C4-2B (cell line): ENCODE data around the gene NME2.

Source experiments
- H3K27ac ChIP-seq: fragments of 450-650 bp; 2 replicates; pipeline ENCODE4 v1.5.1; 2017
- ZFX ChIP-seq: fragments of 450-650 bp; IDR thresholded peaks from 2 replicates; pipeline ENCODE4 v1.6.1; 2017
- TF ChIP-seq, protein P1 (sequence below): fragments of 450-650 bp; conservative IDR thresholded peaks from 2 replicates; pipeline ENCODE4 v1.5.1; 2017; ENCODE audit warnings: mild to moderate bottlenecking

The NME2 gene

DNA sequence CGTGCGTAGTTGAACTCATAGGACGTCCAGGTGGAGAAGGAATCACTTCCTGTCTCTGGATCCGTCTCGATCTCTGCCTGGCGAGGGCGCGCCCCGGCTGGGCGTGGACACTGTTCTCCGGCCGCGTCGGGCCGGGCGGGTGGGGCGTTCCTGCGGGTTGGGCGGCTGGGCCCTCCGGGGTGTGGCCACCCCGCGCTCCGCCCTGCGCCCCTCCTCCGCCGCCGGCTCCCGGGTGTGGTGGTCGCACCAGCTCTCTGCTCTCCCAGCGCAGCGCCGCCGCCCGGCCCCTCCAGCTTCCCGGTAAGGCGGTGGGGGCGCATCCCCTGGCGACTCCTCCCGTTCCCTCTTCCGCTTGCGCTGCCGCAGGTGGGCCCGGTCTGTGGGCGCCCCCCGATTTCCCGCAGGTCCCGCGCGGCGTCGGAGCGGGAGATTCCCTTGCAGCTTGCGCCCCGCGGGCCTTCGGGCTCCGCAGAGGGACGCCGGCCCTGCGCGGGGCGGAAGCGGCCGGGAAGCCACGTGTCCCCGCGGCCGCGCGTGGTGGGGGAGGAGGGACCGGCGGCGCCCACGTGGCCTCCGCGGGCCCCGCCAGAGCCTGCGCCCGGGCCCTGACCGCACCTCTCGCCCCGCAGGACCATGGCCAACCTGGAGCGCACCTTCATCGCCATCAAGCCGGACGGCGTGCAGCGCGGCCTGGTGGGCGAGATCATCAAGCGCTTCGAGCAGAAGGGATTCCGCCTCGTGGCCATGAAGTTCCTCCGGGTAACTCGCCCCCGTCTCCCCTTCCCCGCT is at the start of gene NME2:
Gene NME2, plus strand, starts transcription at position 214 of the 789 bp plus-strand sequence. Its CDS starts 420 bp downstream, at position 634.
- peak within 1 kb of the TSS; percentile 96 for H3K27ac ChIP-seq

DNA sequence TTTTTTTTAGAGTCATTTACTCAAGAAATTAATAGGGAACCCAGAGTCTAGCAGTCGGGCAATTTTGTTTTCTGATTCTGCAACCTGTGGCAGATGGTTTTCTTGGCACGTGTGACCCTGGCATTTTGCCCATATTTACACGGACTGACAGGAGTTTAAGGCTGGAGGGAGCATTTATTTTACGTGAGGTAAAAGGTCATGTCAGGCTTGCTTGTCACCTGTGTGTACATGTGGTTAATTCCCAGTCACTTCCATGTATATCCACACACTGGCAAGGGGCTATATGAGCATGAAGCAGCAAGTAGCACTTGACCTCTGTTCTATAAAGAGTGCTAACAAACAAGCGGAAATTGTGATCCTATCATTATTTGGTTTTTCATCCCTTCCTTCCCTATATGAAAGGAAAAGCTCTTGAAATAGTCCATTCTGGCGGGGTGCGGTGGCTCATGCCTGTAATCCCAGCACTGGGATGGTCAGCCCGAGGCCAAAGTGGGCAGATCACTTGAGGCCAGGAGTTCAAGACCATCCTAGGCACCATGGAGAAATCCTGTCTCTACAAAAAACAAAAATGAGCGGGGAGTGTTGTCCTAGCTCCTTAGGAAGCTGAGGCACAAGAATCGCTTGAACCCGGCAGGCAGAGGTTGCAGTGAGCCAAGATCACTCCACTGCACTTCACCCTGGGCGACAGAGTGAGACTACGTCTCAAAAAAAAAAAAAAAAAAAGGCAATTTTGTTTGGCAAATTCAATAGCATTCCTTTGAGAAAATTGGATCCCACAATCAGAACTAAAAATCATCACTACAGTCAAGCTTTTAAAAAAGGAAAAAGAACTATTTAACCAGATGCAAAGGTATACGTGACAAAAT is 47.6 kb upstream of the NME2 start:
- H3K27ac ChIP-seq, result peak overlapping the region; percentile 21; the same call in 1 of the 2 replicates
- TF ChIP-seq ZFX, result no peak
- TF ChIP-seq, protein P1, sequence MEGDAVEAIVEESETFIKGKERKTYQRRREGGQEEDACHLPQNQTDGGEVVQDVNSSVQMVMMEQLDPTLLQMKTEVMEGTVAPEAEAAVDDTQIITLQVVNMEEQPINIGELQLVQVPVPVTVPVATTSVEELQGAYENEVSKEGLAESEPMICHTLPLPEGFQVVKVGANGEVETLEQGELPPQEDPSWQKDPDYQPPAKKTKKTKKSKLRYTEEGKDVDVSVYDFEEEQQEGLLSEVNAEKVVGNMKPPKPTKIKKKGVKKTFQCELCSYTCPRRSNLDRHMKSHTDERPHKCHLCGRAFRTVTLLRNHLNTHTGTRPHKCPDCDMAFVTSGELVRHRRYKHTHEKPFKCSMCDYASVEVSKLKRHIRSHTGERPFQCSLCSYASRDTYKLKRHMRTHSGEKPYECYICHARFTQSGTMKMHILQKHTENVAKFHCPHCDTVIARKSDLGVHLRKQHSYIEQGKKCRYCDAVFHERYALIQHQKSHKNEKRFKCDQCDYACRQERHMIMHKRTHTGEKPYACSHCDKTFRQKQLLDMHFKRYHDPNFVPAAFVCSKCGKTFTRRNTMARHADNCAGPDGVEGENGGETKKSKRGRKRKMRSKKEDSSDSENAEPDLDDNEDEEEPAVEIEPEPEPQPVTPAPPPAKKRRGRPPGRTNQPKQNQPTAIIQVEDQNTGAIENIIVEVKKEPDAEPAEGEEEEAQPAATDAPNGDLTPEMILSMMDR, result no peak

More for the DNA sequence above, at the start of gene NME2:
- peak; percentile 87 for TF ChIP-seq ZFX
- TF ChIP-seq, protein P1, result no peak

DNA sequence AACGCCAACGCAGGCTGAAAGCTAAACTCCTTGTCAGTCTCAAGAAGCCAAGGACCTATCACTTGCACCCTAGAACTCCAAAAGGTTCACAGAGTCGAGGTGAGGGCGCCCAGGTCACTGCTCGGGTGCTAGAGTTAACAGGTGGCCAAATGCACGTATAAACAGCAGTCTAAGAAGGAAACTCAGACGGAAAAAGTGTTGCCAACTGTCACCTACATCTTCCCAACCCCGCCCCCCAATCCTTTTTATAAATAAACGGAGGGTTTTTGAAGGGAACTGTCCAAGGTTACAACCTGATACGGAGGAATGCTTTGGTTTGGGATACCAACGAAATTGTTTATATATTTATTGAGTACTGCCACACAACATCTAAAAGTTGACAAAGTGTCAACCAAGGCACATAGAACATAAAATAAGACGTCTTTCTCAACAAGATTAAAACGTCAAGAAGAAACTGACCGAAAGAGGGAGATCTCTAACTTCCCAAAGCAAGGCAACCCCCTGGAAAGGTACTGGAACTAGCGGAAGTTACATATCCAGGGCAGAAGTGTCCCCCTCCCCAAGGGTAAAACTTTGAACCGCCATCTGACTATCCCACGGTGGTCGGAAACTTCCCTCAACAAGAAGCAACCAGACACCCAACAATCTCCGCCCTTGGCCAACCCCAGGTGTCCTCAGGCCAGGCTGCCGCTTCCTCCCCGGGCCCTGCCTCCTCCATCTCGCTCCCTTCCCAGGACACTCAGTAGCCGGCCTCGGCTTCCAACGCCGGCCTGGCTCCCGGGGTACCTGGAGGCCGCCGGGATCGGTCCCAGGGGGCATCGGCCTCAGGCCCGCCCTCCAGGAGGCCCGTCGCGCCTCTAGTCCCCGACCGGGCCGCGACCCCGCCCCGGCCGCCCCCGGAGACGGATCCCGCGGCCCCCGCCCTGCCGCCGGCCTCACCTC is 46.5 kb upstream of the NME2 start:
- TF ChIP-seq, protein P1, result no peak
- no peak for TF ChIP-seq ZFX
- peak overlapping the region; percentile 82 for H3K27ac ChIP-seq

DNA sequence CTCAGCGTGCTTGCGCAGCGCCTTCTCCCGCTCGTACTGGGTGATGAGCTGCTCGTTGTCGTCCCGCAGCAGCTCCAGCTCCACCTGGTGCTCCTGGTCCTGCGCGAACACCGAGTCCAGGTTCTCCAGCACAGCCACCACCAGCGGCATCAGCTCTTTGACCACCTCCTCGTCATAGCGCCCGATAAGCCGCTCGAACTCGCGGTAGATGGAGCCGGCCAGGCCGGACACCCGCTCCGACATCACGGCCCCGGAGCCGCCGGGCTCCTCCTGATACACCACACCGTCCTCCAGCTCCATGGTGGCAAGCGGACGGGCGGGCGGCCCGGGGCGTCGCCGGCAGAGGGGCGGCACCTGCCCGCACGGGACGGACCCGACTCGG is 45.9 kb upstream of the NME2 start:
- peak; percentile 80 for TF ChIP-seq ZFX
- TF ChIP-seq, protein P1, result no peak
- peak overlapping the region; percentile 82 for H3K27ac ChIP-seq

DNA sequence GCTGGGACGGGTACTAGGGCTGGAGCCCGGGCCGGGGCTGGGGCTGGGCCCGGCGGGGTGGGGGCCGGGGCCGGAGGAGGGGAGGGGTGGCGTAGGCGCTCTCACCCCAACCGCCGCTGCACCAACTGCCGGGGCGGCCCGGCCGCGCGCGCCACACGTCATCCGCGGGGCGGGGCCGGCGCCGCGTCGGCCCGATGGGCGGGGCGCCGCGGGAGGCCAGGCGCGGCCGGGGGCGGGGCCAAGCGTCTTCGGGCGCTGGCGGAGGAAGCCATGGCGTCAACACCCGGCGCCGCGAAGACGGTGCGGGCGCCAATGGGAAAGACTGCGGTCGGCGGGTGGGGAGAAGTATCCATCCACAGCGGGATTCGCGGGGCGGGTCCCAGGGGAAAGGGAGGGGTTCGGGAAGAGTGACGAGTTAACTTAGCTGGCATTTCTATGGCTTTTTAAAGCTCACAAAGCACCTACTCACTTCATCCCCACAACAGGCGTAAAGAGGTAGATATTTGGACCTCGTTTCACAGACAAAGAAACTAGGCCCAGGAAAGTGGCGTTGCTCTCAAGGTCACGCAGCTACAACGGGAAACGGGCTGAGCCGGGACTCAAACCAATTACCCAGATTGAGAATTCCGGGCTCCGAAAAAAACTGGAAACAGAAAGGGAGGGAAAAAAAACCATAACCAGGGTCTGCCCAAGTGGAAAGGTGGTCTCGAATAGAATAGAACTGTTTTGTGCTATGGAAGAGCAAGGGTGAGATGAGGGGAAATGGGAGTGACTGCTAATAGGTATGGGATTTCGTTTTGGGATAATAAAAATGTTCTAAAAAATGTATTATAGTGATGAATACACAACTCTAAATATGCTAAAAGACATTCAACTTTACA is 45.2 kb upstream of the NME2 start, which contains the start of gene SPAG9:
Gene SPAG9, minus strand, starts transcription at position 130 of the 881 bp plus-strand sequence. CDS start 212 bp downstream, outside the sequence.
- H3K27ac ChIP-seq, result peak within 1 kb of the TSS; percentile 82
- TF ChIP-seq, protein P1, result no peak
- TF ChIP-seq ZFX, result no peak
